ENCODE measurements around the gene KDM8. TPM values are rescaled to one million over a fixed set of nuclear protein-coding genes. Genes with fewer than 3 reads are reported as not detected.

The KDM8 gene
- total RNA-seq, 1 experiment from 2014 or later, result 5.0 TPM

DNA sequence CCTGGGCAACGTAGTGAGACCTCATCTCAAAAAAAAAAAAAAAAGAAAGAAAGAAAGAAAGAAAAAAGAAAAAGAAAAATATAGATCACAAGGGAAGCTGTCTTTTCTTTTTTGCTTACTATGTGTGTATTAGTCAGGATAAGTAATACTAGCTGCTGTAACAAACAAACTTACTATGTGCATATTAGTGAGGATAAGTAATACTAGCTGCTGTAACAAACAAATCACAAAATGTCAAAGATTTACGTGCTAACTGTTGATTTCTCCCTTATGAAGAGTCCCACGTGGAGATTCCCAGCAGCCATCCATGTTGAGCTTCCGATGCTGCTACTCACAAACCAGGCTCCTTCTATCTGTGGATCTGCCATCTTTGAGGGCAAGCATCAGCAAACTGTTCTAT is 31.7 kb upstream of the KDM8 start:
- CTCF ChIA-PET, result no interaction called here
- Histone ChIP-seq H3K4me2 (ENCODE audit: low read length) (no peak overlapping the region), H3K36me3 (ENCODE audit: low read depth, low read length) (no peaks in the 10 kb centered on the region), H3F3A (ENCODE audit: low read length, unreplicated experiment) (no peaks in the 10 kb centered on the region), H3K4me3 (ENCODE audit: low read length) (no peak overlapping the region), H4K20me1 (ENCODE audit: low read length) (no peaks in the 10 kb centered on the region), H3K9ac (ENCODE audit: low read length) (no peak overlapping the region), H2AFZ (ENCODE audit: low read length) (no peak overlapping the region), H3K9me3 (ENCODE audit: low read length) (no peaks in the 10 kb centered on the region), H3K9me2 (replicated peaks; ENCODE audit: low read length) (no peaks in the 10 kb centered on the region), H3K4me1 (ENCODE audit: insufficient read depth, low read length) (peaks cover 24% of the 10 kb centered on the region), H3K27me3 (ENCODE audit: low read length) (no peaks in the 10 kb centered on the region), H3K27ac (ENCODE audit: low read length) (no peak overlapping the region), H3K79me2 (ENCODE audit: low read length) (no peaks in the 10 kb centered on the region)
- no TSS peak for BruUV-seq (replicated peaks)
- intact Hi-C loops (cut with micrococcal nuclease), result no loop called here
- ATAC-seq (no peak), DNase-seq (no peak)
- TF ChIP-seq EZH2phosphoT487 (IDR thresholded peaks at IDR 0.05; ENCODE audit: borderline replicate concordance, low read length), result no peak
- POLR2A ChIA-PET (ENCODE audit: unreplicated experiment), result no interaction called here

DNA sequence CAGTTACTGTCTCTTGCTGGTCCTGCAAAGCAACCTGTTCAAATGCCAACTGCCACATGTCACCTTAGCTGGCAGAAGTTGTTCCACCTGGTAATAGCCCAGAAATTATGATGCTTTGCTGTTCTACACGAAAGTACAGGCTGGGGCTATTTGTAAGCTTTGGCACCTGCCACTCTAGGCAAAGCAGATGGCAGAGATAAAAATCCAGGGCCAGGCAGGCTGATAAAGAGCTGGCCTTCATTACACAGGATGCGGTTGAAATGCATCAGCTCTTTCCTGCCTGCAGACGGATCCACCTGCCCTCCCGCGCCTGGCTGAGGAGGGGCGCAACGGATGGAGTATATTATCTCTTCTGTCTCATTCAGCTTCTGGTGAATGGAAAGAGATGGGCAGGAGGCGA is 29.3 kb upstream of the KDM8 start:
- POLR2A ChIA-PET (ENCODE audit: unreplicated experiment), result interaction anchor here (0.6 kb wide), 1 partner anchor 508 kb away, joined by 3 read pairs; no protein-coding TSS in a partner anchor
- Histone ChIP-seq H3K4me1 (ENCODE audit: insufficient read depth, low read length) (peaks cover 36% of the 10 kb centered on the region), H3K27ac (ENCODE audit: low read length) (peak overlapping the region; percentile 59), H3K79me2 (ENCODE audit: low read length) (no peaks in the 10 kb centered on the region), H3K9me3 (ENCODE audit: low read length) (no peaks in the 10 kb centered on the region), H3K27me3 (ENCODE audit: low read length) (no peaks in the 10 kb centered on the region), H4K20me1 (ENCODE audit: low read length) (no peaks in the 10 kb centered on the region), H3K36me3 (ENCODE audit: low read depth, low read length) (no peaks in the 10 kb centered on the region), H3K4me3 (ENCODE audit: low read length) (no peak overlapping the region), H2AFZ (ENCODE audit: low read length) (no peak overlapping the region), H3K4me2 (ENCODE audit: low read length) (peak overlapping the region; percentile 52), H3K9ac (ENCODE audit: low read length) (no peak overlapping the region), H3F3A (ENCODE audit: low read length, unreplicated experiment) (no peaks in the 10 kb centered on the region), H3K9me2 (replicated peaks; ENCODE audit: low read length) (no peaks in the 10 kb centered on the region)
- intact Hi-C loops (cut with micrococcal nuclease), result no loop called here
- no TSS peak for BruUV-seq (replicated peaks)
- DNase-seq (peak; percentile 67), ATAC-seq (peak; percentile 44)
- CTCF ChIA-PET, result interaction anchor here (0.6 to 1.2 kb wide), 2 partner anchors 26 to 64 kb away, joined by 3 to 16 read pairs; no protein-coding TSS in a partner anchor
- TF ChIP-seq, protein P1, sequence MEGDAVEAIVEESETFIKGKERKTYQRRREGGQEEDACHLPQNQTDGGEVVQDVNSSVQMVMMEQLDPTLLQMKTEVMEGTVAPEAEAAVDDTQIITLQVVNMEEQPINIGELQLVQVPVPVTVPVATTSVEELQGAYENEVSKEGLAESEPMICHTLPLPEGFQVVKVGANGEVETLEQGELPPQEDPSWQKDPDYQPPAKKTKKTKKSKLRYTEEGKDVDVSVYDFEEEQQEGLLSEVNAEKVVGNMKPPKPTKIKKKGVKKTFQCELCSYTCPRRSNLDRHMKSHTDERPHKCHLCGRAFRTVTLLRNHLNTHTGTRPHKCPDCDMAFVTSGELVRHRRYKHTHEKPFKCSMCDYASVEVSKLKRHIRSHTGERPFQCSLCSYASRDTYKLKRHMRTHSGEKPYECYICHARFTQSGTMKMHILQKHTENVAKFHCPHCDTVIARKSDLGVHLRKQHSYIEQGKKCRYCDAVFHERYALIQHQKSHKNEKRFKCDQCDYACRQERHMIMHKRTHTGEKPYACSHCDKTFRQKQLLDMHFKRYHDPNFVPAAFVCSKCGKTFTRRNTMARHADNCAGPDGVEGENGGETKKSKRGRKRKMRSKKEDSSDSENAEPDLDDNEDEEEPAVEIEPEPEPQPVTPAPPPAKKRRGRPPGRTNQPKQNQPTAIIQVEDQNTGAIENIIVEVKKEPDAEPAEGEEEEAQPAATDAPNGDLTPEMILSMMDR (conservative IDR thresholded peaks at IDR 0.05; ENCODE audit: low read depth, low read length), result no peak
- no peak for TF ChIP-seq EZH2phosphoT487 (IDR thresholded peaks at IDR 0.05; ENCODE audit: borderline replicate concordance, low read length)
- no peak for TF ChIP-seq EZH2 (IDR thresholded peaks at IDR 0.05; ENCODE audit: low read length, unreplicated experiment)

DNA sequence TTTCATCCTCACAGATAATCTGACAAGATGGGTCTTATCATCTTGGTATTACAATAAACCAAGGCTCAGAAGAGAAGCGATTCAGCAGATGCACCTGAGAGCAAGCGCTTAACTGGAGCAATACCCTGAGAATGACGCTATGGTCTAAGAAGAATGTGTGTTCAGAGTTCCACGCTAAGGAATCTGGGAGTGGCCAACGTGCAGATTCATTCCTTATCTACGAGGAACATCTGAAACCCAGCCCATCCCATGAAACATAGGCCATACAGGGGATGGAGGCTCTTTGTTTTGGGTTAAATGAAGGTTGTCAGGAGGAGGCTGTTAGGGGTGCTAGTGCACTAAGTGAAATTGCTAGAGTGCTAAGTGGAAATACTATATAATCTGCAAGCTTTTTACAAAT is 28.5 kb upstream of the KDM8 start:
- Histone ChIP-seq H3K27ac (ENCODE audit: low read length) (peak overlapping the region; percentile 59), H3F3A (ENCODE audit: low read length, unreplicated experiment) (no peaks in the 10 kb centered on the region), H3K4me1 (ENCODE audit: insufficient read depth, low read length) (peaks cover 33% of the 10 kb centered on the region), H3K27me3 (ENCODE audit: low read length) (no peaks in the 10 kb centered on the region), H3K9me2 (replicated peaks; ENCODE audit: low read length) (no peaks in the 10 kb centered on the region), H3K4me3 (ENCODE audit: low read length) (no peak overlapping the region), H3K79me2 (ENCODE audit: low read length) (no peaks in the 10 kb centered on the region), H4K20me1 (ENCODE audit: low read length) (no peaks in the 10 kb centered on the region), H3K9ac (ENCODE audit: low read length) (no peak overlapping the region), H2AFZ (ENCODE audit: low read length) (no peak overlapping the region), H3K36me3 (ENCODE audit: low read depth, low read length) (no peaks in the 10 kb centered on the region), H3K4me2 (ENCODE audit: low read length) (peak overlapping the region; percentile 52), H3K9me3 (ENCODE audit: low read length) (no peaks in the 10 kb centered on the region)
- peak; percentile 39 for ATAC-seq
- ChIA-PET CTCF (no interaction called here), POLR2A (ENCODE audit: unreplicated experiment) (no interaction called here)
- intact Hi-C loops (cut with micrococcal nuclease), result no loop called here
- no TSS peak for BruUV-seq (replicated peaks)
- TF ChIP-seq EZH2 (IDR thresholded peaks at IDR 0.05; ENCODE audit: low read length, unreplicated experiment) (no peak), EZH2phosphoT487 (IDR thresholded peaks at IDR 0.05; ENCODE audit: borderline replicate concordance, low read length) (no peak)
- TF ChIP-seq, protein P1 (conservative IDR thresholded peaks at IDR 0.05; ENCODE audit: low read depth, low read length), result no peak
- DNase-seq, result peak; percentile 75
